GM12873 (cell line): ENCODE results near the gene RAPGEF3.

Source experiments
- CTCF ChIP-seq: IDR thresholded peaks from 2 replicates; pipeline ENCODE4 v1.5.1; 2012; ENCODE audit warnings: low read depth, mild to moderate bottlenecking, moderate library complexity, low read length, control low read depth; ENCODE audit not compliant: insufficient read depth; ENCODE audit errors: missing control alignments

RAPGEF3 gene

GRCh38 chr12:47711448-47711847, 47.2 kb downstream of the RAPGEF3 start:
- TF ChIP-seq CTCF = no peak

GRCh38 chr12:47710278-47710677, 48.4 kb downstream of the RAPGEF3 start:
- no peak for TF ChIP-seq CTCF

- TF ChIP-seq CTCF = no peak
Observed at GRCh38 chr12:47709671-47710070, 49.0 kb downstream of the RAPGEF3 start.

- no peak for TF ChIP-seq CTCF
Observed at GRCh38 chr12:47709237-47709636, 49.4 kb downstream of the RAPGEF3 start.

- TF ChIP-seq CTCF = no peak
Observed at GRCh38 chr12:47707905-47708543, 50.7 kb downstream of the RAPGEF3 start.

GRCh38 chr12:47707355-47707754, 51.3 kb downstream of the RAPGEF3 start:
- no peak for TF ChIP-seq CTCF

GRCh38 chr12:47705566-47706425, 52.9 kb downstream of the RAPGEF3 start, which contains the start of gene RPAP3:
TSS of gene RPAP3 (minus strand) at chr12:47706030. CDS start at chr12:47702840, 3,190 bp downstream.
- peak; percentile 58 for TF ChIP-seq CTCF
